HG03558 (cell line): ENCODE data around the gene DOCK3.
"Not testable (repeated sequence)": the region's sequence is repeated elsewhere in the genome, so short reads cannot be mapped to it uniquely, and the experiment has no call there.

Experiments used
- ATAC-seq: cut with Tn5 transposase; IDR thresholded peaks from one replicate; pipeline ENCODE4 v1.9.1; 2021; ENCODE audit warnings: moderate number of reproducible peaks; ENCODE audit not compliant: unreplicated experiment; ENCODE audit errors: extremely low read depth

The DOCK3 gene

GRCh38 chr3:50651445-50651844, 23.3 kb upstream of the DOCK3 start:
- ATAC-seq = no peak

DNA sequence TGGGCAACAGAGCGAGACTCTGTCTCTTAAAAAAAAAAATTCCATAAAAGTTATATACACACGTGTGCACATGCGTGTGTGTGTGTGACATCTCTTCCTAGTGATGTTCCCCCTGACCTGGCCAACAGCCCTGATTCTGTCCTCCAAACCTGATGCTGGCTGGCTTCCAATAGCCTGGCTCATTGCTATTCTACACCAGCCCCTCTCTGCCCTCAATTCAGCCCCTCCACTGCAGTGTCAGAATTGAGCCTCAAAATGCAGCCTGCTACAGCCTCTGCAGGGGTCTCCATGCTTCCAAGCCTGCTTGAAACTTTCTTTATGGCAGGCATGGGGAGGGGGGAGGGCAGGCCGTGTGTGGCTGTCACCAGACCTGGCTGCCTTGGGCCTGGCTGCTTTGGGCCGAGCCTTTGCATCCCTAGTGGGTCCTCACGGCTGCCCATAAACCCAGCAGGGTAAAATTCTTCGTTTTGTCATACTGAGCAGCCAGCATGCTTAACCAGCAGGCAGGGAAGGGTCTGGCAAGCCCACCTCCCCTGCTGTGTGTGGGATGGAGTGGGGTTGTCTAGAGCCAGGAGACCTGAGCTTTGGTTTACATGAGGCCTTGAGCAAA, 22.7 kb upstream of the DOCK3 start:
- ATAC-seq = no peak

DNA sequence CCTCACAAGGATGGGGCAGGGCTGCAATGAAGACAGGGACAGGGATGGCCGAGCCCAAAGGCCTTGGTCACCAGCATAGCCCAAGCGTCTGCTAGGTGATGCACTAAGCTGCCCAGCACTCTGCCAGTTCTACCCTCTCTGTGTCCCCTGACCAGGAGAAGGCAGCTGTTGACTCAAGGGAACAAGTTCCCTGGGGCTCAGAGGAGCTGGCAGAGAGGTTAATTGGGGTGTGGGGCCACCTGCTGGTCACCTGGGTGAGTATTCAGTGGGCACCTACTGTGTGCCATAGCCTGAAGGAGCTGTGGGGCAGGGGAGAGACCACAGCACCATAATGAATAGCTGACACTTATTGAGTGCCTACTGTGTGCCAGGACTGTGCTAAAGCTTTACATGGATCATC, 22.0 kb upstream of the DOCK3 start:
- ATAC-seq = no peak

DNA sequence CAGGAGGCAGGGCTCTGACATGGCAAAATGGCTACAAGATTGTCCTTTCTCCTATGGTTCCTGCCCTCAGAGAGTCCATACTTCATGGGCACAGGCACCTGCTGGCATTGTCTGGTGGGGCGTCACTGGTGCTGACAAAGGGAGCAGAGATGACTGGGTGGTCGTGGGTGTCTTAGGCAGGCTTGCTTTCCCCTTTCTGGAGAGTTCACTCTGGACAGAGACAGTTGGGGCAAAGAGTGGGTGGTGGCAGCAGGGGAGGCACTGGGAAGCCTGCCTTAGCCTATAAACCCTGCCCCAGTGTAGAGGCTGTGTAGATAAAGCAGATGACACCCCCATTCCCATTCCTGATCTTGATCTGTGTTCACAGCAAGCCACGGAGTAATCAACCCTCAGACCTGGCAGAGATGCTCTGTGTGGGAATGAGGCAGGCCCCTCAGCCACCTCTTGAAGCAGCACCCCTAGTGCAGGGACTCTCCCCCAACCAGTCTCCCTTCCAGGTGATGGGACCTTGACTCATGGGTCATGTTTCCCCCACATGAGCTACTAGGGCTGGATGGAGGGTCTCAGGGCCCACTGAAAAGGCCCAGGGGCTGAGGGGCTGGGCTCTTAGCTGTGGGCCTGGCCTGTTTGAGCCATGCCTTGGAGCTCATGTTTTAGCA, 20.7 kb upstream of the DOCK3 start:
- ATAC-seq = no peak

- ATAC-seq = no peak
Measured at GRCh38 chr3:50655009-50655830, 19.5 kb upstream of the DOCK3 start.

DNA sequence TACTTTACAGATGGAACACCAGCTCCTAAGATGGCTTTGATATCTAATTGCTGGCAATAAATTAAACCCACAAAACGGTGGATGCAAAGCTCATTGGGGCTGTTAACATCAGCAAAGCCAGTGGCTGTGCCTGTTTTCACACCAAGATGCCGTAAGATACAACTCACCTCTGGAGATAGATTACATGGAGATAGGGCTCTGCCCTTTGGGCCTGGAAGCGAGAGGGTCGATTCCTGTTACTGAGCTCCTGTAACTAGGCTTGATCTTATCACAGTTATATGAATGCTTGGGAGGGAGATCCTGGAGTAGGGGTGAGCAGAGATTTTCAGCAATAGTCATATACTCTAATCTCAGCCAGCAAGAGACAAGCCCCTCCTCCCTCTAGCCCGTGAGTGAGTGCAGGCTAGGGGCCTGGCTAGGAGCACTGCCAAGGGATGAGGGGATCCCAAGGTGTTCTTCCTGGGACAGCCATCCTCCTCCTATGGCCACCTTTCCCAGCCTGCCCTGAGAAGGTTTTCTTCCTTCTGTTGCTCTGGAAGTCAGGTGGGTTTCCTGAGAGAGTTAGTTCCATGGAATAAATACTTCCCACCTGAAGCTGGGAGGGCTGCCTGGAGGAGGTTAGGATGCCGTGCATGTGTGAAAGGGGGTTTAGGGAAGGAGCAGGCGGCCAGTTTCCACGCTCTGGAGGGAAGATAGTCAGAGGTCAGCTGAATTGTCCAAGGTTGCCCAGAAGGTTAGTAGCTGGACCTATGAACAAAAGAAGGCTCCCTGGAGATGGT, 18.1 kb upstream of the DOCK3 start:
- no peak for ATAC-seq

DNA sequence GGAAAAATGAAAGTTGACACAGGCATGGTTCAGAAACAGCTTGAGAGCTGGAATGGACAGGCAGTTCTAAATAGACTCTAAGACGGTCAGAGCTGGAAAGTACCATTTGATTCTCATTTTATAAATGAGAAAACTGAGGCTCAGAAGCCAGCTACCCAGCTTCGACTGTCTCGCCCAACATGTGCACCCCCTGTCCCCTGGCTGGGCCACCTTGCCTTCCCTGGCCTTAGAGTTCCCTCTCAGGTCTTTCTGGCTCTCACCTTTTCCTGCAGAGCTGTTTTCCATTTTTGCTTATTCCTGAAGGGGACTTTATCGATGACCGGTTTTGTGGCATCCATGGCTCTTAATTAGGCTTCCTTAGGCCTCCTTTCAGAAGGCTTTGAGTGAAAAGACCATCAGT, 17.3 kb upstream of the DOCK3 start:
- ATAC-seq = no peak

GRCh38 chr3:50657816-50658215, 16.9 kb upstream of the DOCK3 start:
- ATAC-seq = no peak

DNA sequence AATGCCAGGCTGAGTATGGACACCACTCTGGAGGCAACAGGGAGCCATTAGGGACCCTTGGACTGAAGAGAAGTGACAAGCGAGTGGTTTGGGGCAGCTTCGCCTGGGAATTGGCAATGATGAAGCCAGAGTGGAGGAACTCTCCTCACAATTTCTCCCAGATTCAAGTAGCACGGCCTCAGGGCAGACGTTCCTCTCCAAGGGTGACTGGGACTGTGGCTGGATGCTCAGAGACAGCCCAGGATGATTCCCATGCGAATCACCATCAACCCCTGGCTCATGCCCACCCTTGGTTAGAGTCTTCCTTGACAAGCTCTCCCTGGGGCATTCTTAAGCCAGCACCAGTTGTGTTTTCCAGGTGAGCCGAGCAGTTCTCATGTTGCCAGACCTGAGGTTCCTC, 16.3 kb upstream of the DOCK3 start:
- no peak for ATAC-seq

DNA sequence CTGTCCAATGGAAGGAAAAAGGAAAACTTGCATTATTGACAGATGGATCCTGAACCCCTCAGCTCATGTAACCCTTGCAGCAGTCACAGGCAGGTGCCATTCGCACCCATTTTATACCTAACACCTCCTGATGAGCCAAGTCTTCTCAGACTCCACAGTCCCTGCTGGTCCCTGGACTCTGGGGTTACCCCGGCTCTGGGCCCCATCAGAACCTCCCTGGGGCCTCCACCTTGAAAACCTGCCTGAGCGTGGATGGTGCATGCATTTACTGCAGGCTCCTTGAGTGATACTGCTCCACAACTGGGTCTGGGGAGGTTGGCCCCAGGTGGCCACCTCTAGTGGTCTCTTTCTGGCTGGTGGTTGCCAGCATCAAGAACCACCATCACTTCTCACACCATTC, 15.9 kb upstream of the DOCK3 start:
- no peak for ATAC-seq

GRCh38 chr3:50660386-50660785, 14.3 kb upstream of the DOCK3 start:
- no peak for ATAC-seq

DNA sequence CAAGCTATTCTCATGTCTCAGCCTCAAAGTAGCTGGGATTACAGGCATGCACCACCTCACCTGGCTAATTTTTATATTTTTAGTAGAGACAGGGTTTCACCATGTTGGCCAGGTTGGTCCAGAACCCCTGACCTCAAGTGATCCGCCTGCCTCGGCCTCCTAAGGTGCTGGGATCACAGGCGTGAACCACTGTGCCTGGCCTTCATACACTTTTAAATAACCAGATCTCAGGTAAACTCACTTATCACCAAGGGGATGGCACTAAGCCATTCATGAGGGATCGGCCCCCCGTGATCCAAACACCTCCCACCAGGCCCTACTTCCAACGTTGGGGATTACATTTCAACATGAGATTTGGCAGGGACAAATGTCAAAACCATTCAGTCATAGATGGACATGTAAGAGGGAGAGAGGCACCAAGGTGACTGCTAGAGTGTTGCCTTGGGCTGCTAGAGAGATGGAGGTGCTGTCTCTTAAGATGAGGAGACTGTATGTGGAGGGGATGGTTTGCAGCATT, 13.3 kb upstream of the DOCK3 start:
- no peak for ATAC-seq

DNA sequence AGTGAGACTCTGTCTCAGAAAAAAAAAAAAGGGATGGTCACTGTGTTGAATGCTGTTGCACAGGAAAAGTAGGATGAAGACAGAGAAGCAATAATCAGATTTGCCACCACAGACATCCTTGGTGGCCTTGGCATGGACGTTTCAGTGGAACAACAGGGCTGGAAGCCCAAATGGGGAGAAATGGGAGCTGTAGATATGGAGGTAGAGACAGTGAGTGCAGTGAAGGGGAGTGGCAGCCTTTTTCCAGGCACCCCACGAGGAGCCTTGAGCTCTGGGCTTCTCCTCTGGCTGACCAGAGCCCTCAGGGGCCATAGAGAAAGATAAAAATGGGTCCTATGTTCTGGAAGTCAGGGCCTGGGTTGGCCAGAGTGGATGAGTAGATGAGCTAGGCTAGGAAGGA, 12.3 kb upstream of the DOCK3 start:
- ATAC-seq = no peak

GRCh38 chr3:50665081-50665840, 9.5 kb upstream of the DOCK3 start:
- ATAC-seq = no peak

DNA sequence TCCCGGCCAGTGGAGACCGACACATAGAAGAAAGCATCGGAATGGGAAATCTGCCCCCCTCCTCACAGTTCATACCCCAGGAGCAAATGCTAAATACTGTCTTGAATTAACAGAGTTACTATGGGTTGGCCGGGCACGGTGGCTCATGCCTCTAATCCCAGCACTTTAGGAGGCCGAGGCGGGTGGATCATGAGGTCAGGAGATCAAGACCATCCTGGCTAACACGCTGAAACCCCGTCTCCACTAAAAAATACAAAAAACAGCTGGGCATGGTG, 8.9 kb upstream of the DOCK3 start:
- not testable (repeated sequence) for ATAC-seq

DNA sequence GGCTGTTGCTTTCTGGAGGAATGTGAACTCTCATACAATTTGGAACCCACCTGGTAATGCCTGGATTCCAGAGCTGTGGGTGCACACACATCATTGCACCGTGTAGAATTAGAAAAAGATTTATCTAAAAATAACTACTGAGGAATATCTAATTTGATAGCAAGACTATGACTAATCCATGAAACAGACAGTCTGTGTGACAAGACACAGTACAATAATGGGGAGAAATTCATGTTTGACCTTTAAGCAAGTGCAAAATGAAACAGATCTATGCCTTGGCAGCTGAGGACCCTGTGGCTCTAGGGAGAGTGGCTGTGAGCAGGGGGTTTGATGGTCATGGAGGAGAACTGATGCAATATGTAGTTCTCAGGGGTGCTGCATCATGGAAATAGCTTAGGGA, 7.9 kb upstream of the DOCK3 start:
- ATAC-seq = no peak

DNA sequence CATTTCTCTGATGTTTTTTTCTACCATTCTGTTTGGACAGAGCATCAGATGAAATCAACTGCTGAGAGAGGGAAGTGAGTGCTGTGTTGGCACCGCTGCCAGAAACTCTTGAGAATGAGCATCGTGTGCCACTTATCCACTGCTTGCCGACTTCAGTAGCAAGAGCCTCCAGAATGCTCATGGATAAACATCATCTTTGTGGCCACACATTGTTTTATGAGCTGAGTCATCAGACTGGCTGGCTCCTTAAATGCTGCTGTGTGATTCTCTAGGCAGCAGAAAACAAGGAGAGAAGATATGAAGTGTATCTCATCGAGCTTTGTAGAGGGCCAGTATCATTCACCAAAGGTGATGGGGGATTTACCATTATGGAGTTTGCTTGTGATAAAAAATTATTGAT, 3.4 kb upstream of the DOCK3 start:
- ATAC-seq = no peak

DNA sequence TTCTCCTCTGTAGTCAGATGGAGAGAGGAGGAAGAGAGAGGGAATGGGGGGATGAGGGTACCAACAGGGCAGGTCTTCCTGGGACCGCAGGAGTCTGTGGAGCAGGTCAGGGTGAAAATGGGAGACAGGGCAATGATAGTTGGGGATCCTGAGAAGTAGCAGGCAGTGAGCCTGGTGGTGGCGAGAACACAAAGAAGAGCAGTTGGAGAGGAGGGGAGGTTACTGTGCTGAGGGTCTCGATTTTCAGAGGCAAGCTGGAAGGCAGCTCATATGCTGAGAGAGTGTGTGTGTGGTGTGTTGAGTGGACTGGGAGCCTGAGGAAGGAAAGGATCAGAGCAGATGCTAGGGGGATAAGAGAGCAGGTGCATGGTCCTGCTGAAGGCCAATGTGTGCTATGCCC, 2.1 kb upstream of the DOCK3 start:
- no peak for ATAC-seq

- ATAC-seq = no peak
Measured at GRCh38 chr3:50673931-50674330, 796 bp upstream of the DOCK3 start.
